Measurements from ENCODE around the gene ROCK2.
"Not testable (repeated sequence)": the region's sequence is repeated elsewhere in the genome, so short reads cannot be mapped to it uniquely, and the experiment has no call there.

ROCK2 gene

DNA sequence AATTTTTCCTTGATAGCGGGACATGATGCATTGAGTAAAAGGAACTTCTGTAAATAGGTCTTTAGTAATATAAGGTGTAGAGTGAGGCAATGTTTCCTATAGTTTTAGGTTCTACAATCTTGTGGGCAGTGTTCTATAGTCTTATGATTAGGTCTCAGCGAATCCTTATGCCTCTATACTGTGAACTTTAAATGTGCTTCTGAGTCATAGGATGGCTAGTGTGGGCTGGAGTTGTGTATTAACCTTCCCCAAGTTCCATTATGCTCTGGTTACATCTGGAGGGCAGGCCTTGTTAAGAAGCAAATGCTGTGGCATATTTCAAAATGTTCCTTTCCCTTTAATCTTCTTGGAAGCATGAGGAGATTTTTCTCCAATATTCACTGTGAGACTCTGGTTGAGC, 73.5 kb downstream of the ROCK2 start:
- no peak for DNase-seq (ENCODE audit: low read depth)
- TF ChIP-seq, protein P1, sequence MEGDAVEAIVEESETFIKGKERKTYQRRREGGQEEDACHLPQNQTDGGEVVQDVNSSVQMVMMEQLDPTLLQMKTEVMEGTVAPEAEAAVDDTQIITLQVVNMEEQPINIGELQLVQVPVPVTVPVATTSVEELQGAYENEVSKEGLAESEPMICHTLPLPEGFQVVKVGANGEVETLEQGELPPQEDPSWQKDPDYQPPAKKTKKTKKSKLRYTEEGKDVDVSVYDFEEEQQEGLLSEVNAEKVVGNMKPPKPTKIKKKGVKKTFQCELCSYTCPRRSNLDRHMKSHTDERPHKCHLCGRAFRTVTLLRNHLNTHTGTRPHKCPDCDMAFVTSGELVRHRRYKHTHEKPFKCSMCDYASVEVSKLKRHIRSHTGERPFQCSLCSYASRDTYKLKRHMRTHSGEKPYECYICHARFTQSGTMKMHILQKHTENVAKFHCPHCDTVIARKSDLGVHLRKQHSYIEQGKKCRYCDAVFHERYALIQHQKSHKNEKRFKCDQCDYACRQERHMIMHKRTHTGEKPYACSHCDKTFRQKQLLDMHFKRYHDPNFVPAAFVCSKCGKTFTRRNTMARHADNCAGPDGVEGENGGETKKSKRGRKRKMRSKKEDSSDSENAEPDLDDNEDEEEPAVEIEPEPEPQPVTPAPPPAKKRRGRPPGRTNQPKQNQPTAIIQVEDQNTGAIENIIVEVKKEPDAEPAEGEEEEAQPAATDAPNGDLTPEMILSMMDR (IDR thresholded peaks at IDR 0.05; ENCODE audit: control insufficient read depth, insufficient read depth, low read depth, low read length, missing control alignments) = no peak
- H3K4me3 ChIP-seq (ENCODE audit: control insufficient read depth, low read depth, low read length) = no peak overlapping the region

DNA sequence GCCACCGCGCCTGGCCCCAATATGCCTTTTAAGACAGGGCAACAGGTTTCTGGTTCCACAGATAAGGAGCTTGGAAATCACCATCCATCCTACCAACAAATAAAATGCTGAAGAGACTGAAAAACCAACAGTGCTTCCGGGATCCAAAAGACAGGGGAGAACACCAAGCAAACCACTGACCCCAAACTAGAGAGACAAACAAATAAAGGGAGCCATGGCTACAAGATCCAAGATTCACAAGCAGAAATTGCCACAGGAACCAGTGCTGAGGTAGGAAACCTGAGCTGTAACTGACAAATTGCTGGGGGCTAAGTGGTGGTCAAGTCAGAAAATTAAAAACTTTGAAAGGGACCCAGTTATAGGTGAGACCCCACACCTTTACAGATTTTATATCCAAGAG, 76.5 kb downstream of the ROCK2 start:
- TF ChIP-seq, protein P1 (IDR thresholded peaks at IDR 0.05; ENCODE audit: control insufficient read depth, insufficient read depth, low read depth, low read length, missing control alignments) = no peak
- no peak for DNase-seq (ENCODE audit: low read depth)
- no peak overlapping the region for H3K4me3 ChIP-seq (ENCODE audit: control insufficient read depth, low read depth, low read length)

DNA sequence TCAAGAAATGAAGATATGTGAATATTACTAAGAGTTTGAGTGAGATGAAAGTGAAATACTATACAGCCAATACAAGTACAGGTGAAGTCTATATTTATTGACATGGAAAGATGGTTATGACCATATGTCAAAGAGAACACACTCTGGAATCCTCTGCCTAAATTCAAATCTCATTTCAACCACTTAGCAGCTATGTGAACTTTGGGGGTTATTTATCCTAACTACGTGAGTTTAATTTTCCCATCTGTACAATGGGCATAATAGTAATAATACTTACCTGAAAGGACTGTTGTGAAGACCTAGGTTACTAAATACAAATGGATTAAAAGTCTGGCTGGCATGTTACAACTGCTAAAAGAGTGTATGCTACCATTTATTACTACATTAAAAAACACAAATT, 79.6 kb downstream of the ROCK2 start:
- TF ChIP-seq, protein P1 (IDR thresholded peaks at IDR 0.05; ENCODE audit: control insufficient read depth, insufficient read depth, low read depth, low read length, missing control alignments) = no peak
- no peak for DNase-seq (ENCODE audit: low read depth)
- H3K4me3 ChIP-seq (ENCODE audit: control insufficient read depth, low read depth, low read length) = no peak overlapping the region

DNA sequence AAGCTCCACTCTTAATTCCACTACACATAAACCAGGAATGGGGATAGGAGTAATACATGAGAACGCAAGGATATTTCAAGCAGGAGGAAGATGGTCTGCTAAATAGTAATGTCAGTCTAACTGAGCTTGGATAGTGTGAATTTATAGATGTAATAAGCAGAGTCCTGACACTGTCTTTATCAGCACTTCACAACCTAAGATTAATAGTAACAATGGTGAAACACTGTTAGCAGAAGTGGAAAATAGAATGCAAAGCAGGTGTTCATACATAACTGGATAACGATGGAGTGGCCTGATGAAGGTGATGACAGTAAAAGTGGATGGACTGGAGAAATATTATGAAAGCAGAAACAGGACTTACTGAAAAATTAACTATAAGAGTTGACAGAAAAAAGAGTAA, 80.4 kb downstream of the ROCK2 start:
- H3K4me3 ChIP-seq (ENCODE audit: control insufficient read depth, low read depth, low read length) = no peak overlapping the region
- TF ChIP-seq, protein P1 (IDR thresholded peaks at IDR 0.05; ENCODE audit: control insufficient read depth, insufficient read depth, low read depth, low read length, missing control alignments) = no peak
- no peak for DNase-seq (ENCODE audit: low read depth)

DNA sequence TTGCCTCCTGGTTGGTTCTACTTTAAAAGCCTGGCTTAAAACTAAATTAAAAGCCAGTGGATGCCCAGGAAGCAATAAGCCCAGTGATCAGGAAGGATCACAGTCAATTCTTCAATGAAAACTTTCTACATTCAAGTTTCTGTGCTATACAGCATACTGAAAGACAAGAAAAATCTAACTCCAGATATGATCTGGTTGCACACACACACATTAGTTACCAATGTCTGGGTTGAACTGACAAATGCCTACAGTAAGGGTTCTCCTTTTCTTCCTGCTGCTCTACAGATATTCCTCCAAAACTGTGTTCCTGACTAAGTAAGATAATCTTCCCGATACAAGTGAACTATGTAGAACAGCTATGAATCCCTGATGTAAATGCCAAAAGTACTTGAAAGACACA, 81.3 kb downstream of the ROCK2 start:
- H3K4me3 ChIP-seq (ENCODE audit: control insufficient read depth, low read depth, low read length) = no peak overlapping the region
- no peak for DNase-seq (ENCODE audit: low read depth)
- TF ChIP-seq, protein P1 (IDR thresholded peaks at IDR 0.05; ENCODE audit: control insufficient read depth, insufficient read depth, low read depth, low read length, missing control alignments) = no peak

DNA sequence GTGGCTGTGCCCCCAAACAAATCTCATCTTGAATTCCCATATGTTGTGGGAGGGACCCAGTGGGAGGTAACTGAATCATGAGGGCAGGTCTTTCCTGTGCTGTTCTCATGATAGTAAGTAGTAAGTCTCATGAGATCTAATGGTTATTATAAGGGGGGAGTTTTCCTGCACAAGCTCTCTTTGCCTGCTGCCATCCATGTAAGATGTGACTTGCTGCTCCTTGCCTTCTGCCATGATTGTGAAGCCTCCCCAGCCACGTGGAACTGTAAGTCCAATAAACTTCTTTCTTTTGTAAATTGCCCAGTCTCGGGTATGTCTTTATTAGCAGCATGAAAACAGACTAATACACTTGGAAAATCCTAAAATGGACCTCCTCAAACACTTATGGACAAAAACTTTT, 82.0 kb downstream of the ROCK2 start:
- not testable (repeated sequence) for H3K4me3 ChIP-seq (ENCODE audit: control insufficient read depth, low read depth, low read length); DNase-seq (ENCODE audit: low read depth)

DNA sequence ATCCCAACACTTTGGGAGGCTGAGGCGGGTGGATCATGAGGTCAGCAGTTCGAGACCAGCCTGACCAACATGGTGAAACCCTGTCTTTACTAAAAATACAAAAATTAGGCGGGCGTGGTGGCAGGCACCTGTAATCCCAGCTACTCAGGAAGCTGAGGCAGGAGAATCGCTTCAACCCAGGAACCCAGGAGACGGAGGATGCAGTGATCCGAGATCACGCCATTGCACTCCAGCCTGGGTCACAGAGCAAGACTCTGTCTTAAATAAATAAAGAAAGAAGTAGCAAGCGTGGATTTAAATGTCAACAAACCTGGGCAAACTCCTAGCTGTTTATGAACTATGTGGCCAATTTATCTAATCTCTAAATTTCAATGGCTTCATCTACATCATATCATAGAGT, 82.9 kb downstream of the ROCK2 start:
- DNase-seq (ENCODE audit: low read depth); H3K4me3 ChIP-seq (ENCODE audit: control insufficient read depth, low read depth, low read length): not testable (repeated sequence)

DNA sequence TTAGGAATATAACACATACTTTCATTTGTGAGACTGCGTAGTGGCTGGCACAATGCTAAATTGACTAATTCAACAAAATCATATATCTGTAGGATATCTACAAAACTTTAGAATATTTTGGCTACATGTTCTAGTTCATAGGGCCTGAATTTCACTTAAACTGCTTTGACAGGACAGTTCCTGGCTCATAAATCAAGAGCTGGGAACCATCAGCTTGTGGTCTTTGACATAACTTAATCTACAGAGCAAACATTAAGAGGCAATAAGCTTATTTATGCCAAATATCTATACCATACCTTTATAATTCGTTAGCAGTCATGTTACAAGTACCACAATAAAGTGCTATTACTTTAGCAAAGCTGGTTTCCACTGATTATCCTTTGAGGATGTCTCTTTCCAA, 83.5 kb downstream of the ROCK2 start:
- DNase-seq (ENCODE audit: low read depth) = no peak
- H3K4me3 ChIP-seq (ENCODE audit: control insufficient read depth, low read depth, low read length) = no peak overlapping the region
- TF ChIP-seq, protein P1 (IDR thresholded peaks at IDR 0.05; ENCODE audit: control insufficient read depth, insufficient read depth, low read depth, low read length, missing control alignments) = no peak
